ENCODE measurements around the gene LAIR1.
"Not testable (repeated sequence)": the region's sequence is repeated elsewhere in the genome, so short reads cannot be mapped to it uniquely, and the experiment has no call there.

The LAIR1 gene

DNA sequence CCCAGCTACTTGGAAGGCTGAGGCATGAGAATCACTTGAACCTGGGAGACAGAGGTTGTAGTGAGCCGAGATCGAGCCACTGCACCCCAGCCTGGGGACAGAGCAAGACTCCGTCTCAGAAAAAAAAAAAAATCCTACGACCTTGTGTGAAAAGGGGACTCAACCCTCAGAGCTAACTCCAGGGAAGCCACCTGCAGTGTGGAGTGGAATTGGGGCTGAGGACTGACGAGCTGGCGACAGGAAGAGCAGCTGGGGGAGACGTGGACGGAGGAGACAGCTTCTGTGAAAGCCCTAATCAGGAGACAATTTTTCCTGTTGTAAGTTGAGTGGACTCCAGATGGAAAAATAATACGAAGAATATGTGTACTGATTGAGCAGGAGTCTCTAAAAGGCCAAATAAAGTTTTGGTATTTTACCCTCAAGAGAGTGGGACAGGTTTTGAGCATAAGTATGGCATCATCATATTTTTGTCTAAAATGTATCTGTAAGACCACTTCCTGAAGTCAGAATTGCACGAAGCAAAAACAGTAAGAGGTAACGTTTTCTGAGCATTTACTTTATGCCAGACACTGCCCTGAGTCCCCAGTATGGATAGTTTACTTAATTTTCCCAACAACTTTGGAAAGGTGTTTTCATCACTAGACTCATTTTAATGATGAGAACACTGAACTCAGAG lies 12.0 kb upstream of the LAIR1 start:
- DNase-seq, result no peak

- DNase-seq, result not testable (repeated sequence)
These were observed 10.6 kb upstream of the LAIR1 start for GRCh38 chr19:54375181-54375938.

GRCh38 chr19:54373781-54374631 lies 9.3 kb upstream of the LAIR1 start:
- DNase-seq, result no peak

- DNase-seq, result not testable (repeated sequence)
These were observed 6.7 kb upstream of the LAIR1 start for GRCh38 chr19:54371453-54371852.

DNA sequence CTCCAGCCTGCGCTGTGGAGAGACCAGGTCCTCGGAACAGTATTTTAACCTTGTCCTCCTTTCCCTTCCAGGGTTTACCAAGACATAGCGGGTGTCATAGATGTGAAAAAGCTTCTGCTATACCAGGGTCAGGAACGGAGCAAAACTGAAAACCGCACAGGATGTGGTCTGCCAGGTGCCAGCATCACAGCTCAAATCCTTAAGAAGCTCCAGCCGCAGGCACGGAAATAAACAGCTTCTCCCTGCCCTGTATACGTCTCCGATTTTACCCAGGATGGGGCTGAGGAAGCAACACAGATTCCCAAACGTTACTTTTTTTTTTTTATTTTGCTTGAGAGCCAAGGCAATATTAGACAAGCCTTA lies 5.7 kb upstream of the LAIR1 start:
- not testable (repeated sequence) for DNase-seq

- DNase-seq, result not testable (repeated sequence)
These were observed 5.1 kb upstream of the LAIR1 start for GRCh38 chr19:54369688-54370433.

DNA sequence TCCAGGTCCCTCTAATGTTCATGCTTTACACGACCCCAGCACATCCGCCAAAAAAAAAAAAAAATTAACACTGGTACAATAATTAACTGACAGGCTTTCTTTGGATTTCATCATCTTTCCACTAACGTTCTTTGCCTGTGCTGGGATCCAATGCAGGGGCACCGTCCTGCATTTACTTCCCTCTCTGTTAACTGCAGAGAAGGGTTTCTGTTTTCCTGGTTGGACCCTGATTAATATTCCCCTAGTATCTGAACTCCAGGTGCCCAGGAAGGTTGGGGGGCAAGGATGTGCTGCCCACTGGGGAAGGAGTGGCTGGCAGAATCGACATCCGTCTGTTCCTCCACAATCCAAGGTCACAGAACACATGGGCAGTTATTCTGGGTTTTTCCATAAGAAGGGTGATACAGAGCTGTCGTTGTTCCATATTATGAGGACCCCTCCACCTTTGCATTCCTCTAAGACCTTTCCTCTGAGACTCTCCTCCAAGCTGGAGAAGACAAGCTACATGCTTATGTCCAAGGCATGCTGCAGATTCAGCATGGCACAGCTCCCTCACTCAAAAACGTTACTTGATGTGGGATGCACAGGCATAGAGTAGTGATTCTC lies 4.5 kb upstream of the LAIR1 start:
- no peak for DNase-seq

DNA sequence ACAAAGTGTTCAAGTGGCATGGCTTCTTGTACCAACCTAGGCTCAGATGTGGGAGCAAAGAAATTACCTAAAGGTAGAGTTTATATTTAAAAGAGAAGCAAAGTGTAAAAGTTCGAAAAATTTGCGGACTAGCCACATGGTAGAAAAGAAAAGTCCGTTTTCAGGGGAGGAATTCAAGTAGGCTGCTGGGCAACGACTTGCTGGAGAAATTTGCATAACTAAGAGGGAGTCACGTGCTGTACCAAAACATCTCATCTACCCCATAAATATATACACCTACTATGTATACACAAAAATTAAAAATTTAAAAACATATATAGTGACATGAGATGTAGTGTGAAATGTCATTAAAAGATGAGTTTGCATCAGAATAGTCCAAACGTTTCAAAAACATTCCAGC lies 2.1 kb upstream of the LAIR1 start:
- DNase-seq, result no peak

DNA sequence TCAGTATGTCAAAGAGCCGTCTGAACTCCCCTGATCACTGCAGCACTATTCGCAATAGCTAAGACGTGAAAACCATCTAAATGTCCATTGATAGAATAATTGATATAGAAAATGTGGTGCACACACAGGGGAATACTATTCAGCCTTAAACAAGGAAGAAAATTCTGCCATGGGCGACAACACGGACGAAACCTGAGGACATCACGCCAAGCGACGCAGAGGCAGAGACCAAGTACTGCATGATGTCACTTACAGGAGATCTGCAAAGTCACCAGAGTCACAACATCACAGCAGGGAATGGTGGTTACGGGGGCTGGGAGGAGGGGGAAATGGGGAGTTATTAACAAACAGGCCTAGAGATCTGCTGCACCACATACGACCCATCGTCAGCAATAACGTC lies 1.1 kb upstream of the LAIR1 start:
- not testable (repeated sequence) for DNase-seq

DNA sequence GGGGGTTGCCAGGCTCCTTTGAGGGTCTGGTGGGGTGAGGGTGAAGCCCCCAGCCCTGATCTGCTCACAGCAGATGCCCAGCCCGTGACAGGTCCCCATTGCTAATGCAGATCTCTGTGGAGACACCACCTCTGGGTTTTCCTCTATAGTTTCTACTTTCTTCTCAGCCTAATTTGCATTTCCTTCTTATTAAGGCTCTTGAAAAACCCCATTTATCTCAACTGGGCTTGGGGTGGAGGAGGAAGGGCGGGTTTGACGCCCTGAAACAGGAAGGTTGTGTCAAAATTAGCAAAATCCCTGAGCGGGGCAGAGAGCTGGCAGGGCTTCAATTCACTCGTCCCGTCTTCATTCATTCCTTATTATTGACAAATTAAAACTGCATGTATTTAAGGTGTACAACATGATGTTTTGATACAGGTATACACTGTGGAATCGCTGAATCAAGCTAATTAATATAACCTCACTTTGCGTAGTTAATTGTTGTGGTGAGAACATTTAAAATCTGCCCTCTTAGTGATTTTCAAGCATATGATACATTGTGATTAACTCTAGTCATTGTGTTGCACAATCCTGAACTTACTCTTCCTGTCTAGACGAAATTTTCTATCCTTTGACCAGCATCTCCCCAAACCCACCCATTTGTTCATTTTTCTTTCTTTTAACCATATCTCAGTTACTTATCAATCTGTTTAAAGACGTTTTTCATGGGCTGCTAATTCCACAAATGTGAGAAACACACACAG lies 2.9 kb downstream of the LAIR1 start:
- DNase-seq, result not testable (repeated sequence)

DNA sequence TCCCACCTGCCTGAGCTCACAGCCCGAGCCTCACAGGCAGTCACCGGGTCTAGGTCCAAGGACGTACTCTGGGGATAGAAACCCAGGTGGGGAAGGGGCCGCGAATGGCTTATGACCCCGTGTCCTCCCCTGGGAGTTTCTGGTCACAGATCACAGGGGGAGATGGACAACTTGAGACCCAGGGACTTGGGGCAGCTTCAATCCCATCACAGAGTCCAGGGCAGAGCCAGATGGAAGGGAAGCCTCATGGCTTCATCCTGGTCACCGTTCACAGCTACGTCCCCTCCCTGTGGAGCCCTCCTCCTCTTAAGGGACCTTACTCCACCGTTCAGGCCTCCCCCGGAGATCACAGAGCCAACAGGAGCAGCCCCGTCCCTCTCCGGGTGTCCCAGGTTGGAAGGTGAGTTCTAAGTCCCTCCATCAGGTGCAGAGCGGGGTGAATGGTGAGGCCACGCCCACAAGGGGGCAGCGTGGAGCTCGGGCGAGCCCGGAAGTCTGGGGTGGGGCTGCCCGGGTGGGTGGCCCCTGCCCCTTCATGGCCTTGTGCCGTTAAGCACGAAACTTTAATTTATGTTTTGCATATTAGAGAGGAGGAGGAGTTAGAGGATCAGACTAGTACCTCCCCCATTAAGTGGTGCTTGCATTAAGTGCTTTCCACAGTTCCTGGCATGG lies 5.4 kb downstream of the LAIR1 start:
- DNase-seq, result not testable (repeated sequence)

DNA sequence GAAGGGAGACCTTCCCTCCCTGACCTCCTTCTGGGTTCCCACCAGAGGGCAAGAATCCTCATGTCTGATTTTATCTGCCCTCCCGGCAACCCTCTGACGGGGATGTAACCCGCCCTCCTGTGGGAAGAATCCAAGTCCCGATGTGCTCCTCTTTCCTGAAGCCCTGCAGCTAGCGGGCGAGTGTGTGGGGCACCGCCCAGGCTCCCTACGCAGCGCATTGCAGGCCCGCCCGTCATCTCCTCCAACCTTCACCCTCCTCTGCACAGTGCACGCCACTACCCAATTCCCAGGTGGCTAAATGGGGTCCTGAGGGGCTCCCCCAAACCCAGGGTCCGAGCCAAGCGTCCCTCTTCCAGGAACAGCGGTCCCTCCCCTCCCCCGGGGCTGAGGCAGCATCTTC lies 7.3 kb downstream of the LAIR1 start:
- DNase-seq, result no peak

GRCh38 chr19:54356444-54357056 lies 8.2 kb downstream of the LAIR1 start:
- no peak for DNase-seq

DNA sequence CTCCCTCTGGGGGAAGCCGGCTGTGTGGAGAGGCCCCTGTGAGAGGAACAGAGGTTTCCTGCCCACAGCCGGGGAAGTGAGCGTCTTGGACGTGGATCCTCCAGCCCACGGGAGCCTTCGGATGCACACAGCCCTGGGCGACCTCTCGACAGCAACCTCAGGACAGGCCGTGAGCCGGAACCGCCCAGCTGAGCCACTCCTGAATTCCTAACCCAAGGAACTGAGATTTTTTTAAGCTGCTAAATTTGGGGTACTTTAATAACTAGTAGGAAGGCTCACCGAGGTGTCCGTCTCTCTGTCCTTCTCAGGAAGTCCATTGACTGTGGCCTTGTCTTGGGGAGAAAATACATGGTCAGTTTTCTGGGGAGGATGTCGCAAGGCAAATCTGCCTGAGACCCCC lies 9.1 kb downstream of the LAIR1 start:
- DNase-seq, result no peak

DNA sequence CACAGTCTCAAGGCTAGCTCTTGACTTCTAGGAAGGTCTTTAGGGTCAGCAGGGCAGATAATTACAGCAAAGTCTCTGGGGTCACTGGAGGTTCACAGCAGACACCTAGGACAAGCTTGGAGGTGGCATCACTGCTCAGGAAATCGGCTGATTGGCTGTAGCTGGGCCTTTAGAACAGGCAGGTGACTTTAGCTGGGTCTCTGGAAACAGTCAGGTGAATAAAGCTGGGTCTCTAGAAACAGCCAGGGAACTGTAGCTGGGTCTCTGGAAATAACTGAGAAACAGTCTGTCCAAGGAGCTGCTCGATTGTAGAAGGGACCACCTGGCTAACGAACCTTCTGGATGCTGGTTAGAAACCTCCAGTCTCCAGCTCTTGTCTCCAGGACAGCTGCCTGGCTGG lies 10.0 kb downstream of the LAIR1 start:
- DNase-seq, result no peak

DNA sequence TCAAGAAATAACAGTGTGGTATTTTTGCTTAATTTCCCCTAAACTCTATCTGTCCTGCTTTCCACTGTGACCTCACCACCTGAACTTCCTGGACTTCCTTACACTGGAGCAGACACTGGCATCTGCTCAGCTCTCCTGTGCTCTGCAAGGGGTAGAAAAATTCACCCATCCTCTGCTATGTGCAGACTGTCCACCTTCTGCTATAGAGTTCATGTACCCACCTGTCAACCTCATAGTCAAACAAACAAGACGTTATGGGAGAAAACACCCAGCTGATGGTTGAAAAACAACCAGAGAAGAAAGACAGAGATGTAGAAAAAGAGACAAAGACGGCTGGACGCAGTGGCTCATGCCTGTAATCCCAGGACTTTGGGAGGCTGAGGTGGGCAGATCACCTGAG lies 12.2 kb downstream of the LAIR1 start:
- DNase-seq, result no peak

DNA sequence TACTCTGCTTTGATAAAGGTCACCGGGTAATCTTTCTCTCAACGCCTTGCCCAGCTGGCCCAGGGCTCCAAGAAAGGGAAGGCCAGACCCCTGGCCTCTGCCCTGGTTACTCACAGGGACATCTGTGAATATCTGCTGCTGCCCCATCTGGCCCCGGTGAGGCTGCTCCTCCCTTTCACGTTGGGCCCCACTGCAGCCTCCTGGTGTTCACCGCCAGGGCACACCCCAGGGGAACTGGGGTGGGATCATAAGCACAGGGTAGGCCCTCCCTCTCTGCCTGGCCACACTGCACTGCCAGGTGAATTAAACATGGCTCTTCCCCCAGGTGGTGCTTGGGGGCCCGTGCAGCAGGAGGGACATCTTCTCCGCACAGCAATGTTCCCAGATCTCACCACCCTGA lies 12.7 kb downstream of the LAIR1 start:
- no peak for DNase-seq

DNA sequence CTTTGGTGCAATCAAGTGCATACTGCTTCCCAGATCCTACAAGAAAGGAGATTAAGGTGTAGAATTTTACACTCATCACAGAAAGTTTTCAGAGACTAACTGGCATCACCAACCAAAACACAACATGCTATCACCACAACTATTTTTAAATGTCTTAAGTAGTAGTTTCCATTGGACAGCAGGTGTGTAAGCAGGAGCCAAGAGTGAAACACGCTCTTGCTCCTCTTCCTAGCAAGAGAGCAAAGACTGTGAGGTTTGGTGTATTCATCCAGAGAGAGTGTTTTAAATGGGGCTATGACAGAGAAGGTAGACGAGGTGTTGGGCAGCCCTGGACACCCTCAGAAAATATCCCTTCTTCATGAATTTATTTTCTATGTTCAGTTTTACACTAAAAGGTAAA lies 13.3 kb downstream of the LAIR1 start:
- DNase-seq, result no peak

DNA sequence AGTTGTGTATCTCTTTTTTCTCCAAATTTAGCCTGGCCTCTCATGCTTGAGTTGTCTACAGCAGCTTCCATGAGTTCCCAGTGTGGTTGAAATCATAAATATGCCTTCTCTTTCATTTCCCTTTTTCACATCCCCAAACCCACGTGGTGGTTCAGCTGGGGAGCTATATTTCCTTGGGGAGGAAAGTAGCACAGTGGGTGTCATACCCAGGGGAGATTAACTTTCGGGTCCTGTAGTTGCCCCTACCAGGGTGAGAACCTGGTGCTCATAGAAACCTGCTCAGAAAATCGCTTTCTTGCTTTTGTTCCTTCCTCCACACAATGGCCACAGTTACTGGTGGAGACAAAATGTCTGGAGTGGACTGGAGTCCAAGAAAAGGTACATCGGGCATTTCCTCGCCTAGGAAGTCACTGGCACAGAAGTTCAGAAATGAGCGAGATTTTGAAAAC lies 18.8 kb downstream of the LAIR1 start:
- DNase-seq, result peak in 3 of 51 donors; percentile 5 to 21 (median 7)

All from hypothalamus (tissue), 51 donors.